ENCODE data around the gene TSTD1.

- no peak for TF ChIP-seq CTCF (IDR thresholded peaks at IDR 0.05)
- no peak for TF ChIP-seq POLR2A (IDR thresholded peaks at IDR 0.05)
Measured at GRCh38 chr1:161037661-161038522, 872 bp downstream of the TSTD1 start.

Data from Peyer's patch (tissue), 4 donors.